Measurements from ENCODE around the gene STUB1.

The STUB1 gene

DNA sequence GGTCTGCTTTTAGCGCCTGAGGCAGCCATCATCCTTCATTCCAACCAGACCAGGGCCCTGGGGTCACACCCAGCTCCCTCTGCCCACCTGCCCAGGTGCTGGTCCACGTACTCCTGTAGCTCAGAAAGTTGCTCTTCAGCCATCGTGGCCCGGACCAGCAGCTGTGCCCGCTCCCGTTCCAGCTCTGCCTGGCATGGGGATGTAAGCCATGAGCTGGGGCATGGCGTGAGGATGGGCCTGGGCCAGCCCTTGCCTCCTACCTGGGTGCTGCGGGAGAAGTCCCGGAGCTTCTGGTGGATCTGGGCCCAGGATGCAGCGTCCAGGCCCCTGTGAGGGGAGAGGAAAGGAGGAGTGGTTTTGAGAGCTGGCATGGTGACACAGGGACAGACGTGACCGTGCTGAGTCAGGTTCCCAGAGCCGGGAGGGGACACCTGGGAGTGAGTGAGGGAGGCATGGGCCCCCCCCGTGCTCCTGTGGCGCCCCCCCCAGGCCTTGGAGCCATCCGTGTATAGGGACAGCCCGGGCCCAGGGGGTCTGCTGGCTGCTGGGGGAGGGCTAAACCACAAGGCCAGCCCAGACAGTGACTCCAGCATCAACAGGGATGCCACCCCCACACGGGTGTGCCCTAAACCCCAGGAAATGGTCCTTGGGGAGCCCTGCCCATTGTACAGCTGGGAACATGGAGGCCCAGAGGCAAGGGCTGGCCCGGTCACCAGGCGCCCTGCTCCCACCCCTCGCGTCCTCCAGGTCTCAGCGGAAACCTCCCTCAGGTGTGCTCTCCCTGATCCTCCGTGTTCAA is 42.8 kb downstream of the STUB1 start:
- DNase-seq (ENCODE audit: extremely low read depth in 1 of 2, low read depth in 1 of 2) = no peak

DNA sequence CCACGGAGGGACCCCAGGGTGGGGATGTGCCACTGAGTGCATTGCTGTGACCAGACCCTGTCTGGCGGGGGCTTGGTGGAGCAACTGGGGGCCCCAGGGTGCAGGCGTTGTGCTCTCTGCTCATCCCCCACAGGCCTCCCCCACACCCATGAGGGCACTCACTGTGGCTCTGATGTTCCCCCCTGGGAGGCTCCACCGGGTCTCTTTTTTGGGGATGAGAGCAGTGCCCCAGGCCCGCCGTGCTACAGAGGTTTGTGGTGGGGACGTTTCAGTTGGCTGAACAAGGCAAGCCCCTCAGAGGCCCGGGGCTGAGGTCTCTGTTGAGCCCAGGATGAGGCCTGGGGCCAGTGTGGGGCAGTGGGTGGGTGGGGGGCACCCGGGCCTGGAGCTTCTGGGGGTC is 43.5 kb downstream of the STUB1 start:
- no peak for DNase-seq (ENCODE audit: extremely low read depth in 1 of 2, low read depth in 1 of 2)

DNA sequence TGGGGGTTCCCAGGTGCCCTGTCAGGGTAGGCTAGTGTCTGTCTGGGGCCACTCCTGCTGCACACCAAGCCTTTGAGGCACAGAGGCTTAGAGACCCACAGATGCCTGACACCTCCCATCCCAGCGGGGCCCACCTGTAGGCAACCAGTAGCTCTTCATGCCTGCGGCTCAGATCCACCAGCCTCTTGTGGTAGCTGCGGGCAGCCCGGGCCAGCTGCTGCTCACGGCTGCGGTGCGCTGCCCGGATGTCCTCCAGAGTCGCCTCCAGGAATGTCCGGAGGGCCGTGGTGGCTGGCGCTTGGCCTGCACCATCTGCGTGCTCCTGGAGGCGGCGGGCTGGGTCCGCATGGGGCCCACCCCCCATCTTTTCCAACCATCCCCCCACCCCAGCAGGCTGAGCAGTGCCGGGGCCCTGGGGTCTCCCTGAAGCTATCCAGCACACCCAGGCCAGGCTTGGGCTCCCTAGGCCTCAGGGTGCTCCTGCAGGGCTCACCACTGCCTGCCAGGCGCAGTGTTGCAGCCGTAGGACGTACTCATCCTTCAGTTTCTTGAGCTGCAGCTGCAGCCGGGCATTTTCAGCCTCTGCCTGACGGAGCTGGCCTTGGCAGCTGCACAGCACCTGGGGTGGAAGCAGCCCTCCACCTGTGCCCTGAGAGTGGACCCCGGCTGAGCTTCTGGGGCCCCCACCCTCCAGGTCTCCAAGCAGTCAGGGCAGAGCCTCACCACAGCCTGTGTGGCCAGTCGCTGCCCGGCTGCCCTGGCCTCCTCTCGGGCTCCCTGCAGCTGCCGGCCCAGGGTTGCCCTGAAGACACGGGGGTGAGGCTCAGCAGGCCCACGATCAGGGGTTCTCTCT is 44.2 kb downstream of the STUB1 start:
- no peak for DNase-seq (ENCODE audit: extremely low read depth in 1 of 2, low read depth in 1 of 2)

DNA sequence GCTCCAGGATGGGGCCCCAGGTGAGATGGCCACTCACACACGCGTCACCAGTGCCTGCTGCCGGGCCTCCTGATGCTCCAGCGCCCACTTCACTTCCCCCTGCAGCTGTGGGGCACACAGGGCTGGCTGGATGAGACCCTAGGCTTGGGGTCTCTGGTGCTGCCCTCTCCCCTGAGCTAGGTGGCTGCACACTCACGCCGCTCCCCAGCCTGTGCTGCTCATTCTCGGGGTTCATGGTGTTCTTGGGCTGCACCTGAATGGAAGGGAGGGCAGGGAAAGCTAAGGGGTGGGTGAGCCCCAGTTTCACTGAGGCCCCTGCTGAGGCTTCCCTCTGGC is 44.8 kb downstream of the STUB1 start:
- DNase-seq (ENCODE audit: extremely low read depth in 1 of 2, low read depth in 1 of 2) = no peak

GRCh38 chr16:725463-726187 is 45.4 kb downstream of the STUB1 start:
- DNase-seq (ENCODE audit: extremely low read depth in 1 of 2, low read depth in 1 of 2) = no peak

DNA sequence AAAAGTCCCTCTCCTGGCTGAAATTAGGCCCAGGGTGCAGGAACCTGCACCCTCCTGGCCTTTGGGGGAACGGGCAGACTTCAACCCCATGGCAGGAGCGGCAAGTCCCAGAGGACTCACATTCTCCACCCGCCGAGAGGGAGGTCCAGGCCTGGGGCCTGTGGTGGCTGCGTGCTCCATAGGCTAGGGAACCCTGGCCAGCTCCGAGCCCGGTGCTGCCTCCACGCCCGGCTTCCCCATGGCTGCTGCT is 45.9 kb downstream of the STUB1 start:
- no peak for DNase-seq (ENCODE audit: extremely low read depth in 1 of 2, low read depth in 1 of 2)

DNA sequence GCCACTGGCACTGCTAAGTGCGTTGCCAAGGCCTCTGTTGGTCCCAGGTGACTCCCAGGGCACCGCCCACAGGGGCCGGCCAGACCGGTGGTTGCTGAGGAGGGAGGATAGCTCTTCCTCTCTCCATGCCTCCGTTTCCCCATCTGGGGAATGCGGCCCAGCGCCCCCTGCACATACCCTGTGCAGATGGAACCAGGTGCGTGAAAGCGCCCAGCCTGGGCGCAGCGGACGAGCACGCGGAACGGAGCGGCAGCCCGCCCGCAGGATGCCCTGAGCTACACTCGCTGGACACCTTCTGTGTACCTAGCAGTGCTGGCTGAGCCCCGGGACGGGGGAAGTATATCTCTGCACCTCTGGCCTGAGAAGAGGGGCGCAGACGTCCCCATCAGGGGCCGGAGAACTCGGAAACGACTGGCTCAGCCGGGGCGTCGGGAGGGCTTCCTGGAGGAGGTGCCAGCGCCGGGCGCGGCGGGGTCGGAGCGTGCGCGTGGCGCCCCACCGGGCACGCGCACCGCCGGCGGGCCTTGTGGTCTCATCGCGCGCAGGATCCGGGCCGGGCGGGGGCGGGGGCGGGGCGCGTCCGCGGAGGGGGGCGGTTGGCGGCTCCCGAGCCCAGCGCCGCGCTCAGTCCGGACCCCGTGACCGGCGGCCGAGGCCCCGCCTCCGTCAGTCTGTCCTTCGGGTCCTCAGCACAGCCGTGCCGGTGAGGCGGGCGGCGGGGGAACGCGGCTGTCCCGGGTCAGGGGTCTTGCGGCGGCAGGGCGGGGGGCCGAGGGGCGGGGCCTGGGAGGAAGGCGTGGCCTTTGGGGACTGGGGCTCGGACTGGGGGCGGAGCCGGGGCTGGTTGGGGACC is 46.5 kb downstream of the STUB1 start, which contains the start of the genes CCDC78 and HAGHL:
TSS of gene CCDC78 (minus strand) at position 6 of the 853 bp plus-strand sequence. CDS start 76 bp downstream, outside the sequence.
TSS of gene HAGHL (plus strand) at position 669 of the 853 bp plus-strand sequence. CDS start 404 bp downstream, outside the sequence.
- DNase-seq (ENCODE audit: extremely low read depth in 1 of 2, low read depth in 1 of 2) = peak in 1 of 2 donors; percentile 49

DNA sequence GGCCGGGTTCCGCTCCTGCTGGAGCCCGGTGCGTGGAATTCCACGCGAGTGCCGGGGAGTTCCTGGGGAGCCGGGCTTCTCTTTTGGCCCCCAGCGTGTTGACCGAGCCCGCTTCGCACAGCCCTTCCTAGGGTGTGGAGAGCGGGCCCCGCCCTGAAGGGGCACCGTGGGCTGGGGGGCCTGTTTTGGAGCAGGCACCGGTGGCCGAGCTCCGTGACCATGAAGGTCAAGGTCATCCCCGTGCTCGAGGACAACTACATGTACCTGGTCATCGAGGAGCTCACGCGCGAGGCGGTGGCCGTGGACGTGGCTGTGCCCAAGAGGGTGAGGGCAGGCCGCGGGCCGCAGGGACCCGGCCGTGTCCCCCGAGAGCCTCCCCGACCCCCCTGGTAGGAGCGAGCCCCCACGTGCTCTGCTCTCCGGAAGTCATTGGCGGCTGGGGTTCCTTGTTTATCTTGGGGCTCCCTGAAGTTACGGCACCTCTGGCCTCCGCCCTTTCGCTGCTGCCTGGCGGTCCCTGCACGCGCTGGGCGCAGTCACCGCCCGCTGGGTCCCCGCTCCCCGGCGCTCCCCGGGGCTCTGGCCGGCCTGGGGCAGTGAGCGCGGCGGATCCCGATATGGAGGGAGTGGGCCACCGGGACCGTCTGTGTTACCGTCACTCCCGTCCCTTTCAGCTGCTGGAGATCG is 47.2 kb downstream of the STUB1 start:
- no peak for DNase-seq (ENCODE audit: extremely low read depth in 1 of 2, low read depth in 1 of 2)

DNA sequence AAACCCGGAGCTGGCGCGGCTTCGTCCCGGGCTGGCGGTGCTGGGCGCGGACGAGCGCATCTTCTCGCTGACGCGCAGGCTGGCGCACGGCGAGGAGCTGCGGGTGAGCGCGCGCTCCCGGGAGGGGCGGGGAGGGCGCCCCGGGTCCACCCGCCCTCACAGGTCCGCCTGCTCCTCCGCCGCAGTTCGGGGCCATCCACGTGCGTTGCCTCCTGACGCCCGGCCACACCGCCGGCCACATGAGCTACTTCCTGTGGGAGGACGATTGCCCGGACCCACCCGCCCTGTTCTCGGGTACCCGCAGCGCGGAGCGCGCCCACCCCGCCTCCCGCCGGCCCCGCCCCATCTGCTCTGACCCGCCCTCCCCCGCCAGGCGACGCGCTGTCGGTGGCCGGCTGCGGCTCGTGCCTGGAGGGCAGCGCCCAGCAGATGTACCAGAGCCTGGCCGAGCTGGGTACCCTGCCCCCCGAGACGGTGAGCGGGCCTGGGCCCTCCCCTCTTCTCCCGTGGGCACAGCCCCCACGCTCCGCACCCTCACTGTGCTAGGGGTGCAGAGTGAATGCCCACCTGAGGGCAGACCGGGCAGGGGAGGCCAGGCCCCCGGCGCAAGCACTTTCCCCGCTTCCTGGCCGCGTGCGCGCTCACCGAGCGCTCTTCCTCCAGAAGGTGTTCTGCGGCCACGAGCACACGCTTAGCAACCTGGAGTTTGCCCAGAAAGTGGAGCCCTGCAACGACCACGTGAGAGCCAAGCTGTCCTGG is 48.1 kb downstream of the STUB1 start:
- DNase-seq (ENCODE audit: extremely low read depth in 1 of 2, low read depth in 1 of 2) = peak in 1 of 2 donors; percentile 60

DNA sequence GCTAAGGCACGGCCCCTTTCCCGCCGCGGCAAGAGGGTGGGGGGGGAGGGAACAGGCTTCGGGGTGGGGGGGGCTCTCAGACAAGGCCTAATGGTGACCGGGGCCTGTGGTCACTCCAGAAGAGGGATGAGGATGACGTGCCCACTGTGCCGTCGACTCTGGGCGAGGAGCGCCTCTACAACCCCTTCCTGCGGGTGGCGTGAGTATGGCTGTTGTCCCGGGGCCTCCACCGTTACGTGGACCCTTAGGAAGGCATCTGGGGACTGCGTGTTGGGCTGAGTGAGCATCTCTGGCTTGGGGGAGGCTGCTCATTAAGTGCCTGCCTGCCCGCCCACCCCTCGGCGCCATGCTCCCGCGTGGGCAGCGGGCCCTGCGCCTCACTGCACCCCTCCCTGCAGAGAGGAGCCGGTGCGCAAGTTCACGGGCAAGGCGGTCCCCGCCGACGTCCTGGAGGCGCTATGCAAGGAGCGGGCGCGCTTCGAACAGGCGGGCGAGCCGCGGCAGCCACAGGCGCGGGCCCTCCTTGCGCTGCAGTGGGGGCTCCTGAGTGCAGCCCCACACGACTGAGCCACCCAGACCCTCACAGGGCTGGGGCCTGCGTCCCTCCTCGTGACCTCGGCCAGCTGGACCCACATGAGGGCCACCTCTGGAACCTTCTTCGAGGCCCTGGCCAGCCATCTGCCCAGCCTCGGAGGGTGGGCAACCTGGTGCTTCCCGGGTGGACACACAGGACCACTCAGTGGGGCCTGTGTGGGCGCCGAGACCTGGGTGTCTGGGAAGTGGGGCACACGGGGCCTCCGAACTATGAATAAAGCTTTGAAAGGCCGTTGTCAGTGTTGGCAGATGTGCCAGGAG is 48.9 kb downstream of the STUB1 start:
- no peak for DNase-seq (ENCODE audit: extremely low read depth in 1 of 2, low read depth in 1 of 2)

GRCh38 chr16:729768-730665 is 49.8 kb downstream of the STUB1 start:
- no peak for DNase-seq (ENCODE audit: extremely low read depth in 1 of 2, low read depth in 1 of 2)

GRCh38 chr16:730666-731509 is 50.7 kb downstream of the STUB1 start:
- no peak for DNase-seq (ENCODE audit: extremely low read depth in 1 of 2, low read depth in 1 of 2)

DNA sequence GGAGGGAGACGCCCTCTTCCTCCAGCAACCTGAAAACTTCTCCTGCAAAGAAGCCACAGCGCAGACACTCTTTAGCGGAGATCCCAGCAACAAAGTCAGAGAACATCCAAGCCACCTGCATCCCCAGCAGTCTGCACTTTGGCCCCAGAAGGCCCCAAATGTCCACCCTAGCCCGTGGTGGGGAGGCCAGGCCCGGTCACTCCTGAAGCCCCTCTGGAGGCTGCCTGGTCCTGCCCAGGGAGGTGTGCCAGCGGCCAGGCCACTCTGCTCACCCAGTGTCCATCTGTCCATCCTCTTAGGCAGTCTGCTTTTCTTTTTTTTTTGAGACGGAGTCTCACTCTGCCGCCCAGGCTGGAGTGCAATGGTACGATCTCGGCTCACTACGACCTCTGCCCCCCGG is 52.1 kb downstream of the STUB1 start:
- DNase-seq (ENCODE audit: extremely low read depth in 1 of 2, low read depth in 1 of 2) = no peak
